ENCODE measurements around the gene COIL.
A peak's percentile ranks its signal among the peaks of the same experiment; 100 is the strongest.

Gene COIL

DNA sequence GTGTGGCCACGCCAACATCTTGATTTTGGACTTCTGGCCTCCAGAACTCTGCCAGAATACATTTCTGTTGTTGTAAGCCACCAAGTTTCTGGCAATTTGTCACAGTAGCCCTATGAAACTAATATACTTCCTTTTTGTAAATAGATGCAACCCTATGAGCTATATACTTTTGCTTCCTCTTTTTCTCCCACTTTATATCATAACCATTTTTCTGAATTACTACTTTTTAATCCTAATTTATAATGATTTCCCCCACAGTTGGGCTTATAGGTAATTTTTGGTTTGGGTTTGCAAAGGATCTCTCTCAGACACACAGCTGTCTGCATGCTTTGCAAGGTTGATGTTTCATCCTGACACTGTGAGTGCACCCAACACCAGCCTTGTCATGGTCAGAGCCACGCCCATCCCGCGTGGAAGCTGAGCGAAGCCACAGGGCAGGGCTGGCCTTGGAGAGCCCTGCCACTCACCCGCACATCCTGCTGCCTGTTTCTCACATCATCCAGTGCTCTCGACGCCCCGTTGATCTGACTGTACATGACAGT is 52.8 kb downstream of the COIL start:
- peak in 1 of 2 donors; percentile 15 for DNase-seq

DNA sequence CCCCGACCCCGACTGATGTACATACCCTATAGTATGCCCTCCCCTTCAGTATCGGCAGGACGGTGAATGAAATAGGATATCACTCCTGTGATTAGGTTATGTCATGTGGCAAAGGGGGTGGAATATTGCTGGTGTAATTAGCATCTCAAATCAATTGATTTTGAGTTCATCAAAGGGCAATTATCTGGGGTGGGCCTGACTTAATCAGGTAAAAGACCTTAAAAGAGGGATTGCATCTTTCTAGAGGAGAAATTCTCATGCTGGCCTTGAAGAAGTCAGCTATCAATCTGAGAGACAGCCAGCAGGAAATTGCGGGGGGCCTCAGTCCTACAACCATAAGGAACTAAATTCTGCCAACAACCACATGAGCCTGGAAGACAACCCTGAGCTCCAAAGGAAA is 57.3 kb downstream of the COIL start:
- no peak for DNase-seq

DNA sequence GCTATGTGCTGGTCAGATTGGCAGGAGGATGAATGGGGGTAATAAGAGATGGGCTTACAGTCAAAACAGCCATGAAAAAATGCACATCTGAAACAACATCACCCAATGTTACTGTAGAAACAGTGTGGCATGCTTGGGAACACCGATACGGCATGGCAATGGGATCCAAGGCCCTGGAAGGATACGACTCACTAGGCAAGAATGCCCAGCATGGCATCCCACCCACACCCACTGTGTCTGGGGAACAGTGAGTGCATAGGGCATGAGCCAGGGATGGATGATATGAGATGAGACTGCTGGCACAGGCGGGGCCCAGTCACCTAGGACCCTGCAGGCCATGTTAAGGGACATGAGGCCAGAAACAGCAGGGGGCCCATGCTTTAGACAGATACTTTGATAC is 58.5 kb downstream of the COIL start:
- DNase-seq = no peak

DNA sequence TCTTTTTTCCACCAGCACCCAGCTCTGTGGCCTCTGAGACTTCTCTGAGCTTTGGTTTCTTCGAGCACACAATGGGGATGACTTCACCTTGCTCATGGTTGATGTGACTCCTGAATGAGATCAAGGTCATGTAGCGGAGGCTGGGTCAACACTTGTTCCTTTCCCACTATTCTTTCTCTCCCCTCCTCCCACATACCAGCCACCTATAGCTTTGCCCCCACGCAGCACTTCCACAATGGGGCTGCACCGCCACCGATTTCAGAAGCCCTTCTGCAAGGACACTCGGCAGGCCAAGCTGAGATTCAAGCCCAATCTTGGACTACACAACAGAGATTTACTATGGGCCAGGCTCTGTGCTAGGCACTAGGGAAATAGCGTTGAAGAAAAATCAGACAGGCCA is 61.4 kb downstream of the COIL start:
- DNase-seq = no peak

DNA sequence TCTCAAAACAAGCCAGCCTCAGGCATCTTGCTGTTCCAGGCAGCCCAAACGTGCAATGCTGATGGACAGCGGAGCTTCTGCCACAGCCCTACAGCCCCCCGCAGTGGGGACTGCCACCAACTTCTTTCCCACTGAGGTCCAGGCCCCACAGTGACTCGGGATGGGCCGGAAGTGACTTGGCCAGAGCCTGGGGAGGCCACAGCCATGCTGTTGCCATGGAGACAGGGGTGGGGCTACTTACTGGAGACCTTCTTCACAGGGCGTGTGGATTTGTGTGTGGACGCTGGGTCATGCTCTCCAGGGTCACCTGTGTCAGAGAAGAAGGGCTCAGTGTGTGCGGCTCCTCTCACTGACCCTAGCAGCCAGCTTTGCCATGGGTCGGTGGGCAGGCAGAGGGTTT is 62.0 kb downstream of the COIL start:
- DNase-seq = no peak

DNA sequence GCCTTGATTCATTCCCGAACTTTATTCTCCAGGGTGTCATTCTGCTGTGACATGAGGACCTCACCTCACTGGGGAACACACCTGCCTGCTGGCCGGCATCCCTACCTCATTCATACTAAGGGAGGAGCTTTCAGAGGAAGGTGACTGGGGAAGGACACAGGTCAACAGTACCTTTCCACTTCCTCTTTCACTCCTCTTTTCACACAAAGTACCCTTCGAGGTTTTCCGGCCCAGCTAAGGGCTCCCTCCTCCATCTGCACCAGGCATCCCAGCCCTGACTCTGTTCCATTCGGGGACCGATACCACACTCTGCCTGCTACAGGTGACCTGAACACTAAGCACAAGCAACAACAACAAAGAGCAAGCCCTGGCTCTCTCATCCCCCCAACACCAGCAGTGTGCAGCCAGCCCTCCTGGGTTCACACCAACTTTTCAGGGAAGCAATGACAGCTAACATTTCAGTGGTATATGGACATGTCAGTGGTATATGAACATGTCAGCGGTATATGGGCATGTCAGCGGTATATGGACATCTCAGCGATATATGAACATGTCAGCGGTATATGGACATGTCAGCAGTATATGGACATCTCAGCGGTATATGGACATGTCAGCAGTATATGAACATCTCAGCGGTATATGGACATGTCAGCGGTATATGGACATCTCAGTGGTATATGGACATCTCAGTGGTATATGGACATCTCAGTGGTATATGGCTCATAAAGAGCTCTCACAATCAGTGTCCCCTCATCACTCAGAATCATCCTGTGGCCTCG is 63.0 kb downstream of the COIL start:
- no peak for DNase-seq

DNA sequence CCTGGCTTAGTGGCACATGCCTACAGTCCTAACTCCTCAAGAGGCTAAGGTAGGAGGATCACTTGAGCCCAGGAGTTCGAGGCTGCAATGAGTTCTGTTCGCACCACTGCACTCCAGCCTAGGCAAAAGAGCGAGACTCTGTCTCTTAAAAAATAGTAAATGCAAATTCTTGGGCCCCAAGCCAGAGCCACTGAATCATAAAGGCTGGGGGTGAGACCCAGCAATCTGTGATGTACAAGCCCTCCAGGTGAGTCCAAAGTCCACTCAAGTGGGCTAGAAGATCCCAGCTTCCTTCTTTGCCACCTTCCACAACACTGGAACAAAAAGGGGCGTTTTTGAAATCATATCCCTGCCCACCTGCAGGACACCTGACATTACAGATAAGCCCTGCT is 63.9 kb downstream of the COIL start:
- DNase-seq = no peak

DNA sequence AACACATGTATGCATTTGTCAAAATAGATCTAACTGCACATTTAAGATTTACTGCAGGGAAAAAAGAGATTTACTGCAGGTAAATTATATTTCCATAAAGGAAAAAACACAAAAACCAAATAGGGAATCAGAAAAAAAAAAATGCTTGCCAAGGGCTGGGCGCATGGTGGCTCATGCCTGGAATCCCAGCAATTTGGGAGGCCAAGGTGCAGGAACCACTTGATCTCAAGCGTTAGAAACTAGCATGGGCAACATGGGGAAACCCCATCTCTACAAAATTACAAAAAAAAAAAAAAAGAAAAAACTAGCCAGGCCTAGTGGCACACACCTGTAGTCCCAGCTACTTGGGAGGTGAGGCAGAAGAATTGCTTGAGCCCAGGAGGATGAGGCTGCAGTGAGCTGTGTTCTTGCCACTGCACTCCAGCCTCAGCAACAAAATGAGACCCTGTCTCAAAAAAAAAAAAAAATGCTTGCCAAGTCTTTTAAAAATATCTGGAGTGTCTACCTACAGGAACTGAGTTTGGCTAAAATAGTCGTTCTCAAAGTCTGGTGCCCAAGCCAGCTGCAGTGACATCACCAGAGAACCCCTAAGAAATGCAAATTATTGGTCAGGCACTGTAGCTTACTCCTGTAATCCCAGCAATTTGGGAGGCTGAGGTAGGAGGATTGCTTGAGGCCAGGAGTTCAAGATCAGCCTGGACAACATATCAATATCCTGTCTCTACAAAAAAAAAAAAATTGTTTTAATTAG is 64.5 kb downstream of the COIL start:
- no peak for DNase-seq

DNA sequence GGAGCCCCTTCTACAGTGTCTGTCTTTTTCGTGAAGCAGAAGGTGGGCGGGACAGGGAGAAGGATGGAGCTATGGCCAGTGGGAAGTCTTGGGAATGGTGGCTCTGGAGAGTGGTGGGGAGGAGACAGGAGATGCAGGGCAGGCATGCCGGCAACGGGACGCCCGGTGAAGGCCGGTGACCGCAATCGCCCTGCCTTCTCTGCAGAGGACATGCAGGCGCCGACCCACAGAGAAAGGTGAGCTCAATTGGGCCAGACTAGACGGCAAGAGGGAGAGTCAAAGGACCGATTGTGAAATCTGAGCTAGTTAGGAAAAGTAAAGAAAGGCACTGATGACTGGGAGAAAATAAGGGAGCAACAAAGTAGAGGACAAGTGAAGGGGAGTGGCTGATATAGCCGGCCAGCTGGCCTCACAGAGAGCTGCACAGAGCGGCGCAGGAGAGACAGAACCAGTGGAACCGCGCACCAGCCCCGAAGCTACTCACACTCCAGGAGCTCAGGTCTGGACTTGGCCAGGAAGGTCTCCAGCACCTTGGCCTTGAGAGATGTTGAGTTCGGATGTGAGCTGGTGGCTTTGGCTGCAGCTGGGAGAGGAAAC is 65.9 kb downstream of the COIL start:
- no peak for DNase-seq

DNA sequence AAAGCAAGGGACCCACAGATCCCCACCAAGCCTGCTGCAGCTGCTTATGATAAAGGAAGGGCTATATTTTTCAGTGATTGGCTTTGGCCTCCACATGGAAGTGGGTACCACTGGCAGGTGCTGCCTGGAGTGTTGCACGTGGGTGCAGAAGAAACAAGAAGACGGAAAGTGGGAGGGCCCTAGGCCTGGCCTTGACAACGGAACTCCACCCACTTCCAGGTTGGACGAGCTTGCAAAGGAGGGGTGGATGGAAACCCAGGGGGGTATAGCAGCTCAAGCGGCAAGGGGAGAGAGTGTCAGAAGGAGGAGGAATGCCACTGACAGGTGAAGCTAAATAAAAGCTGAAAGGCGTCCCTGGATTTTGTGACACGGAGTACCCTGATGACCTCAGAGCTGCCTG is 67.3 kb downstream of the COIL start:
- no peak for DNase-seq

DNA sequence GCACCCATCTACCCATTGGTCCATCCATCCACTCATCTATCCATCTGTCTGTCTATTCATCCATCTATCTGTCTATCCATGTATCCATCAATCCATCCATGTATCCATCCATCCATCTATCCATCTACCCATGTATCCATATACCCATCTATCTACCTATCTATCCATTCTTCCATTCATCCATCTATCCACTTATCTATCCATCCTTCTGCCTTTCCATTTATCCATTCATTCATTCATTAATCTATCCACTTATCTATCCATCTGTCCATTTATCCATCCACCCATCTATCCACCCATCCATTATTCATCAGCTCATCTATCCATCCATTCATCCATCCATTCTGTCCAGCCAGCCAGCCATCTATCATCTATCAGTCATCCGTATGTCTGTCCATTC is 68.5 kb downstream of the COIL start:
- no peak for DNase-seq

DNA sequence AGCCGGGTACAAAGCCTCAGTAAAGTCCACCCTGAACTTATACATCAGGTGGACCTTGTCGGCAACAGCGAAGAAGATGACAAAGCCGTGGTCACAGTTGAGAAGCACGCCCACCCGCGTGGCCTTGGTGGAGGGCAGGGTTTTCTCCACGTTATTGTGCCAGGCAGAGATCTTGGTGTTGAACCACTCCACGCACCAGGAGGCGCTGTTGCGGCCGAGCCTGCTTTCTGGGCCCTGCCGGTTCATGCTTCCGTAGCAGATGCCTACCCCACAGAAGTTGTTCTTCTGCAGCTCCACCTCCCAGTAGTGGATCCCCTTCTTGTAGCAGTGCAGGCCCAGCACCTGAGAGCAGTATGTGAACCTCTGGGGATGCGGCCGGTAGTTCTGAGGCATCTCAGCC is 69.1 kb downstream of the COIL start:
- peak; percentile 40 to 53 for DNase-seq

DNA sequence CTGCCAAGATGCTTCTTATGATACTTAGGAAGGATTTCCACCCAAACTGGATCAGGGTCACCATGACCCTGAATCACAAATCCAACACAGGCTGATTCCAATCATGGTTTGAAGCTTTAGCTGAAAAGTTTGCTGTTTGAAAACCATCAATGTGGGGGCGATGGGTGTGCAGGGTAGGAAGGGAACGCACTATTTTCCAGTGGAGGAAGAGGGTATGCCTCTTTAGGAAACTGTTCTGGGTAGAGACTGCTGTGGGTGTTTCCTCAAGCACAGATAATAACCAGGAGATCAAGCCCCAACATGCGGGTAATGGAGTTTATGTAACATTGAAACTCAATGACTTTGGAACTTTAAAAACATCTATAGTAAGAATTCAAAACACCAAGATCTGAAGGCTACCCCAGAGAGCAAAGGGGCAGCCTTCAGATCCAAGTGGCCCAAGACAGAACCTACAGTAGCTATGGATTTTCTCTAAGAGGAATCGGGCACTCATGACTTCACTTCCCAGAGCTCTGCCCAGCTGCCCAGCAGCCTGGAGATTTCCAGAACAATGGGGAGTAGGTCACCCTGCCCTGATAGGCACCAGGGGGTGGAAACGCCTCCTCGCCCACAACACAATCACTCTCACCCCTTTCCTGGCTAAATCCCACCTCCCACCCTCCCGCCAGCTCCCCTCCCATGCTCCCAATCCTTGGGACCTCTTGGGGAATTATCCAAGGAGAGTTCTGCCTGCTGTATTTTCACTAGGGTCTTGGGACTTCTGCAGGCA is 69.8 kb downstream of the COIL start:
- no peak for DNase-seq

DNA sequence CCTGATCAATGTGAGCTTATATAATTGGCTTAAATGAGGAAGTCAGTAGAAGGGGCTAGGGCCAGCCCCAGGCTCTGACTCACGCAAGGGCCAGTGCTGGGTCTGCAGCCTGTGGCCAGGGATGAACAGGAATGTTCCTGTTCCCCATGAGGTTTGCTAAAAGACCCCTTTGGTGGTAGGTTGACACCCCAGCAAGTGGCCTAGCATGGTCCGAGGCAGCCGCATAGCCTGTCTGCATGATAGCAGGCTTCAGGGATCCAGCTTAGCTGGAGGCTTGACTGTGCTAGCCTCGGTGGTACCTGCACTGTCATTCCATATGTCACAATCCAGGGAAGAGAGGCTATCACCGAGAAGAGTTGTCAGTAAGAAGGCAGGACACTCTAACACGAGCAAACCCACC is 70.5 kb downstream of the COIL start:
- DNase-seq = no peak
